ENCODE results near the gene STK40. TPM values are rescaled to one million over a fixed set of nuclear protein-coding genes. Genes with fewer than 3 reads are reported as not detected.
A peak's percentile ranks its signal among the peaks of the same experiment; 100 is the strongest.

STK40 gene
- total and polyA plus RNA-seq, 9 of the 15 experiments (the other 6 are each of a cell fraction or from before 2014, with no cell fraction given), result 0.69 to 94.3 (median 39.1) TPM

DNA sequence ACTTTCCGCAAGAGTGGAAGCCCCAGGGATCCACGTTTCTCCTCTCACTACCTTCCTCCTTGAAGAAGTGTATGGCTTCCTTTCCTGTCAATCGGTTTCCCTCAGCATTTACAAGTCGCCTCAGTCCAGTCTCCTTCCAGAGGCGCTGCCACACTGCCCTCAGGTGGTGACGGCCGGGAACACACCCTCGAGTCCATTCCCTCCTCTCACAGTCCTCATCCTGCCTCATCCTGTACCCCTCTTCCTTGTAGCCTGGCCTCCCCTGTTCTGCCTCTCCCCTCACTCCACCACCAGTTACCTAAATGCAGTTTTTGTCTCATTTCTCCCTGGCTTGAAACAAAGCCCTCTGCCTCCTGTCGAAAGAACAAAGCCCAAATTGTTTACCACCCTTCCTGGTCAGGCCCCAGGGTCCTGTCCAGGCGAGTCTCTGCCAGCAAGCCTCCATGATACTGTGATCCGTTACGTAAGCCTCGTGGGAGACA, 35.2 kb upstream of the STK40 start (continued):
- TF ChIP-seq, protein P1, sequence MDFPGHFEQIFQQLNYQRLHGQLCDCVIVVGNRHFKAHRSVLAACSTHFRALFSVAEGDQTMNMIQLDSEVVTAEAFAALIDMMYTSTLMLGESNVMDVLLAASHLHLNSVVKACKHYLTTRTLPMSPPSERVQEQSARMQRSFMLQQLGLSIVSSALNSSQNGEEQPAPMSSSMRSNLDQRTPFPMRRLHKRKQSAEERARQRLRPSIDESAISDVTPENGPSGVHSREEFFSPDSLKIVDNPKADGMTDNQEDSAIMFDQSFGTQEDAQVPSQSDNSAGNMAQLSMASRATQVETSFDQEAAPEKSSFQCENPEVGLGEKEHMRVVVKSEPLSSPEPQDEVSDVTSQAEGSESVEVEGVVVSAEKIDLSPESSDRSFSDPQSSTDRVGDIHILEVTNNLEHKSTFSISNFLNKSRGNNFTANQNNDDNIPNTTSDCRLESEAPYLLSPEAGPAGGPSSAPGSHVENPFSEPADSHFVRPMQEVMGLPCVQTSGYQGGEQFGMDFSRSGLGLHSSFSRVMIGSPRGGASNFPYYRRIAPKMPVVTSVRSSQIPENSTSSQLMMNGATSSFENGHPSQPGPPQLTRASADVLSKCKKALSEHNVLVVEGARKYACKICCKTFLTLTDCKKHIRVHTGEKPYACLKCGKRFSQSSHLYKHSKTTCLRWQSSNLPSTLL (IDR thresholded peaks at IDR 0.05), result no peak
- TF ChIP-seq OTX1 (CRISPR knock-in tag; IDR thresholded peaks at IDR 0.05) (peak; percentile 80; the same call in 1 of the 2 replicates), CBX3 (IDR thresholded peaks at IDR 0.05; ENCODE audit: borderline replicate concordance in 1 of 2, low read length in 2 of 2) (0 out of 3 replicates have a peak, but pooled peaks of 1 of the 2 experiments have one; percentile 22), SAFB (IDR thresholded peaks at IDR 0.05; ENCODE audit: borderline replicate concordance, low read depth, low read length) (no peak), ZNF212 (CRISPR knock-in tag; IDR thresholded peaks at IDR 0.05) (no peak), KHSRP (IDR thresholded peaks at IDR 0.05) (no peak), ERF (CRISPR knock-in tag; IDR thresholded peaks at IDR 0.05) (no peak), BMI1 (IDR thresholded peaks at IDR 0.05; ENCODE audit: low read length) (no peak), CEBPG (CRISPR knock-in tag; IDR thresholded peaks at IDR 0.05) (no peak), CEBPG (tag; conservative IDR thresholded peaks at IDR 0.05 in 1 of 2, IDR thresholded peaks at IDR 0.05 in 1 of 2) (no peak), RBM14 (IDR thresholded peaks at IDR 0.05; ENCODE audit: borderline replicate concordance, insufficient read depth, low read depth, low read length) (no peak), CBFB (CRISPR knock-in tag; IDR thresholded peaks at IDR 0.05) (no peak), DPF2 (IDR thresholded peaks at IDR 0.05) (no peak), ZNF316 (IDR thresholded peaks at IDR 0.05) (no peak), ZNF347 (CRISPR knock-in tag; IDR thresholded peaks at IDR 0.05; ENCODE audit: low read depth) (no peak), MTA3 (IDR thresholded peaks at IDR 0.05; ENCODE audit: borderline replicate concordance) (0 out of 2 replicates have a peak, but pooled peaks have one; percentile 17), ZBTB17 (CRISPR knock-in tag; IDR thresholded peaks at IDR 0.05) (no peak), HNRNPLL (IDR thresholded peaks at IDR 0.05; ENCODE audit: low read depth, low read length, poor library complexity, severe bottlenecking) (no peak), KLF10 (CRISPR knock-in tag; IDR thresholded peaks at IDR 0.05) (no peak), SMAD2 (IDR thresholded peaks at IDR 0.05; ENCODE audit: low read depth, low read length) (no peak), SP2 (IDR thresholded peaks at IDR 0.05; ENCODE audit: extremely low read depth, low read depth, low read length, poor library complexity, severe bottlenecking) (peak; percentile 17), BDP1 (IDR thresholded peaks at IDR 0.05; ENCODE audit: insufficient read depth, insufficient read length) (no peak)
- TF ChIP-seq, protein P2, sequence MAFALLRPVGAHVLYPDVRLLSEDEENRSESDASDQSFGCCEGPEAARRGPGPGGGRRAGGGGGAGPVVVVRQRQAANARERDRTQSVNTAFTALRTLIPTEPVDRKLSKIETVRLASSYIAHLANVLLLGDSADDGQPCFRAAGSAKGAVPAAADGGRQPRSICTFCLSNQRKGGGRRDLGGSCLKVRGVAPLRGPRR (CRISPR knock-in tag; IDR thresholded peaks at IDR 0.05), result no peak
- TF ChIP-seq, protein P3, sequence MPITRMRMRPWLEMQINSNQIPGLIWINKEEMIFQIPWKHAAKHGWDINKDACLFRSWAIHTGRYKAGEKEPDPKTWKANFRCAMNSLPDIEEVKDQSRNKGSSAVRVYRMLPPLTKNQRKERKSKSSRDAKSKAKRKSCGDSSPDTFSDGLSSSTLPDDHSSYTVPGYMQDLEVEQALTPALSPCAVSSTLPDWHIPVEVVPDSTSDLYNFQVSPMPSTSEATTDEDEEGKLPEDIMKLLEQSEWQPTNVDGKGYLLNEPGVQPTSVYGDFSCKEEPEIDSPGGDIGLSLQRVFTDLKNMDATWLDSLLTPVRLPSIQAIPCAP (CRISPR knock-in tag; IDR thresholded peaks at IDR 0.05; ENCODE audit: borderline replicate concordance), result no peak
- TF ChIP-seq, protein P4, sequence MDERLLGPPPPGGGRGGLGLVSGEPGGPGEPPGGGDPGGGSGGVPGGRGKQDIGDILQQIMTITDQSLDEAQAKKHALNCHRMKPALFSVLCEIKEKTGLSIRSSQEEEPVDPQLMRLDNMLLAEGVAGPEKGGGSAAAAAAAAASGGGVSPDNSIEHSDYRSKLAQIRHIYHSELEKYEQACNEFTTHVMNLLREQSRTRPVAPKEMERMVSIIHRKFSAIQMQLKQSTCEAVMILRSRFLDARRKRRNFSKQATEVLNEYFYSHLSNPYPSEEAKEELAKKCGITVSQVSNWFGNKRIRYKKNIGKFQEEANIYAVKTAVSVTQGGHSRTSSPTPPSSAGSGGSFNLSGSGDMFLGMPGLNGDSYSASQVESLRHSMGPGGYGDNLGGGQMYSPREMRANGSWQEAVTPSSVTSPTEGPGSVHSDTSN (CRISPR knock-in tag; IDR thresholded peaks at IDR 0.05; ENCODE audit: low read depth), result no peak
- TF ChIP-seq, protein P4 (tag; conservative IDR thresholded peaks at IDR 0.05; ENCODE audit: low read depth), result peak; percentile 72
